Measurements from ENCODE around the gene MALT1. TPM values are rescaled to one million over a fixed set of nuclear protein-coding genes. Genes with fewer than 3 reads are reported as not detected.

MALT1 gene
- total and polyA plus RNA-seq, 7 donors = 3.2 to 11.2 (median 8.8) TPM

DNA sequence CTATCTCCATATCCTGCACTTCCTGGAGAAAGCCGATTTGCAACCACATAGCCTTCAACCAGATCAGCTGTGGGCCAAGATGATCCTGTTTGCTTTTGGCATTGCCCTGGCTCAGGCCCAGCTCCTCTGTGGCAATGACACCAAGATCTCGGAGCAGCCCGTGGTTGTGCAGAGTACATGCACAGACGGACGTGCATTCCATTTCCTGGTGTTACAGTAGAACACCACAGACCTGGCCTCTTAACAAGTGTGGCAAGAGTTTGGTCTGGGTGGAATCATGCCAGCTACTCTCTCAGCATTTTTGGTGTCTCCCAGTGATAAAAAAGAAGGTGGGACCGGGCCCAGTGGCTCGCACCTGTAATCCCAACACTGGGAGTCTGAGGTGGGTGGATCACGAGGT lies 20.0 kb downstream of the MALT1 start:
- peaks cover 0 to 16% of the 10 kb centered on the region in 2 donors for H3K36me3 ChIP-seq (ENCODE audit: insufficient read depth in 1 of 2, low read depth in 1 of 2)
- peak in 1 of 2 donors; percentile 53 for DNase-seq

DNA sequence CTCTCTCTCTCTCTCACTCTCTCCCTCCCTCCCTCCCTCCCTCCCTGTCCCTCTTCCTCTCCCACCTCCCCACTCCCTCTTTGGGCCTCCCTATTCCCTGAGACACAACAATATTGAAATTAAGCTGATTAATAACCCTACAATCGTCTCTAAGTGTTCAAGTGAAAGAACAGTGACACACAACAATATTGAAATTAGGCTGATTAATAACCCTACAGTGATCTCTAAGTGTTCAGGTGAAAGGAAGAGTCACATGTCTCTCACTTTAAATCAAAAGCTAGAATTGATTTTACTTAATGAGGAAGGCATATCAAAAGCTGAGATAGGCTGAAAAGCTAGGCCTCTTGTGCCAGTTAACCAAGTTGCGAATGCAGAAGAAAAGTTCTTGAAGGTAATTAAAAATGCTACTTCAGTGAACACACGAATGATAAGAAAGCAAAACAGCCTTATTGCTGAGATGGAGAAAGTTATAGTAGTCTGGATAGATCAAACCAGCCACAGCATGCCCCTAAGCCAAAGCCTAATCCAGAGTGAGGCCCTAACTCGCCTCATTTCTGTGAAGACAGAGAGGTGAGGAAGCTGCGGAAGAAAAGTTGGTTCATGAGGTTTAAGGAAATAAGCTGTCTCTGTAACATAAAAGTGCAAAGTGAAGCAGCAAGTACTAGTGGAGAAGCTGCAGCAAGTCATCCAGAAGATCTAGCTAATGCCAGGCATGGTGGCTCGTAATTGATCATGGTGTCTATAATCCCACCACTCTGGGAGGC lies 21.3 kb downstream of the MALT1 start:
- ATAC-seq = no peak
- TF ChIP-seq, protein P1, sequence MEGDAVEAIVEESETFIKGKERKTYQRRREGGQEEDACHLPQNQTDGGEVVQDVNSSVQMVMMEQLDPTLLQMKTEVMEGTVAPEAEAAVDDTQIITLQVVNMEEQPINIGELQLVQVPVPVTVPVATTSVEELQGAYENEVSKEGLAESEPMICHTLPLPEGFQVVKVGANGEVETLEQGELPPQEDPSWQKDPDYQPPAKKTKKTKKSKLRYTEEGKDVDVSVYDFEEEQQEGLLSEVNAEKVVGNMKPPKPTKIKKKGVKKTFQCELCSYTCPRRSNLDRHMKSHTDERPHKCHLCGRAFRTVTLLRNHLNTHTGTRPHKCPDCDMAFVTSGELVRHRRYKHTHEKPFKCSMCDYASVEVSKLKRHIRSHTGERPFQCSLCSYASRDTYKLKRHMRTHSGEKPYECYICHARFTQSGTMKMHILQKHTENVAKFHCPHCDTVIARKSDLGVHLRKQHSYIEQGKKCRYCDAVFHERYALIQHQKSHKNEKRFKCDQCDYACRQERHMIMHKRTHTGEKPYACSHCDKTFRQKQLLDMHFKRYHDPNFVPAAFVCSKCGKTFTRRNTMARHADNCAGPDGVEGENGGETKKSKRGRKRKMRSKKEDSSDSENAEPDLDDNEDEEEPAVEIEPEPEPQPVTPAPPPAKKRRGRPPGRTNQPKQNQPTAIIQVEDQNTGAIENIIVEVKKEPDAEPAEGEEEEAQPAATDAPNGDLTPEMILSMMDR (IDR thresholded peaks at IDR 0.05) = no peak
- Histone ChIP-seq H3K9me3 (no peaks in the 10 kb centered on the region), H3K27me3 (ENCODE audit: insufficient read depth in 3 of 3, low read length in 2 of 3) (no peaks in the 10 kb centered on the region), H3K27ac (no peak overlapping the region), H3K4me1 (no peaks in the 10 kb centered on the region), H3K36me3 (ENCODE audit: insufficient read depth in 1 of 2, low read depth in 1 of 2) (peaks cover 0 to 25% of the 10 kb centered on the region in 2 donors), H3K4me3 (no peak overlapping the region)
- no peak for DNase-seq
- WGBS, 3 donors = 93 to 96% (median 94%) methylated on average over 6 of the region's 6 CpGs
- intact Hi-C loops (cut with DNase I) = no loop called here

More for the DNA sequence above, 20.0 kb downstream of the MALT1 start:
- Histone ChIP-seq H3K9me3 (no peaks in the 10 kb centered on the region), H3K27ac (no peak overlapping the region), H3K4me3 (no peak overlapping the region), H3K4me1 (no peaks in the 10 kb centered on the region), H3K27me3 (ENCODE audit: insufficient read depth in 3 of 3, low read length in 2 of 3) (no peaks in the 10 kb centered on the region)
- TF ChIP-seq, protein P1 (IDR thresholded peaks at IDR 0.05) = no peak
- WGBS, 3 donors = 63 to 80% (median 66%) methylated on average over 8 of the region's 8 CpGs
- ATAC-seq = peak; percentile 27 to 82 (median 65)
- intact Hi-C loops (cut with DNase I) = no loop called here

DNA sequence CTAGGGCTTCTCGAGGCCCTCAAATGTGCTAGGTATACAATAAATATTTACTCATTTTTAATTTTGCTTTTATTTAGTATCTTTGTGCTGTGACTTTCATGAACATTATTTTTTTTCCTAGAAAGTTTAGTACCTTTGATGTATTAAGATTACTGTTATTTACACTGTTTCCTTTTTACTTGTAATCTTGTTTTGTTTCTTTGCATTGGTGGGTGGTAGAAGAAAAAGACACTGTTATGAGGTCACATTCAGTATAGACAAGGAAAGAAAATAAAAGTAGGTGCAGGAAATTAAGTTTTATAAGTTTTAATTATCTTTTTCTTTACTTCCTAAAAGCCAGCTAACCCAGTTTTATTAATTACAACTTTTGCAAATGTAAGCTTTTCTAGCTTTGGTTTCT lies 23.0 kb downstream of the MALT1 start:
- intact Hi-C loops (cut with DNase I) = no loop called here
- WGBS, 3 donors = 56 to 73% (median 70%) methylated on average over 1 of the region's 1 CpG
- ATAC-seq (no peak), DNase-seq (no peak)
- Histone ChIP-seq H3K36me3 (ENCODE audit: insufficient read depth in 1 of 2, low read depth in 1 of 2) (peaks cover 0 to 35% of the 10 kb centered on the region in 2 donors), H3K4me3 (no peak overlapping the region), H3K27me3 (ENCODE audit: insufficient read depth in 3 of 3, low read length in 2 of 3) (no peaks in the 10 kb centered on the region), H3K4me1 (no peaks in the 10 kb centered on the region), H3K9me3 (no peaks in the 10 kb centered on the region), H3K27ac (no peak overlapping the region)
- TF ChIP-seq, protein P1 (IDR thresholded peaks at IDR 0.05) = no peak

DNA sequence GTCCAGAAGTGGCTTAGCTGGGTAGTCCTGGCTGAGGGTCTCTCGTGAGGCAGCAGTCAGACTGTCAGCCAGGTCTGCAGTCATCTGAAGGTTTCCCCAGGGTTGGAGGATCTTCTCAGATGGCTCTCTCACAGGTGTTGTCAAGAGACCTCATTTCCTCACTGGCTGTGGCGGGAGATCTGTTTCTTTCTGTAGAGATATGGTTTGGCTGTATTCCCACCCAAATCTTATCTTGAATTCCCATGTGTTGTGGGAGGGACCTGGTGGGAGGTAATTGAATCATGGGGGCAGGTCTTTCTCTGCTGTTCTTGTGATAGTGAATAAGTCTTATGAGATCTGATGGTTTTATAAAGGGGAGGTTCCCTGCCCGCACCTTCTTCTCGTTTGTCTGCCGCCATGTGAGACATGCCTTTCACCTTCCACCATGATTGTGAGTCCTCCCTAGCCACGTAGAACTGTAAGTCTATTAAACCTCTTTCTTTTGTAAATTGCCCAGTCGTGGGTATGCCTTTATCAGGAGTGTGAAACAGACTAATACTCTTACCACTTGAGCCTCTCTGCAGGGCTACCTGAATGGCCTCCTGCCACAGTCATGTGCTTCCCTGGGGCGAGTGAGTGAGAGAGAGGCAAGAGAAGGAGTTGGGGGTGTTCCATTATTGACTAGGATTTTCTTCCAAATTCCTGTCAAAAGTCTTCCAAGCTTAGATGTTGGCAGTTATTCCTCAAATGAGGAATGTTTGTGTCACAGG lies 23.6 kb downstream of the MALT1 start:
- H3K4me1 ChIP-seq = no peaks in the 10 kb centered on the region
- peaks cover 0 to 34% of the 10 kb centered on the region in 2 donors for H3K36me3 ChIP-seq (ENCODE audit: insufficient read depth in 1 of 2, low read depth in 1 of 2)
- H3K27me3 ChIP-seq (ENCODE audit: insufficient read depth in 3 of 3, low read length in 2 of 3) = no peaks in the 10 kb centered on the region
- 81 to 90% (median 83%) methylated on average over 8 of the region's 8 CpGs for WGBS, 3 donors
- H3K9me3 ChIP-seq = no peaks in the 10 kb centered on the region
- H3K4me3 ChIP-seq = no peak overlapping the region
- DNase-seq (no peak), ATAC-seq (no peak)
- TF ChIP-seq, protein P1 (IDR thresholded peaks at IDR 0.05) = no peak
- intact Hi-C loops (cut with DNase I) = no loop called here
- no peak overlapping the region for H3K27ac ChIP-seq
